Measurements from ENCODE around the gene SLC25A34. TPM values are rescaled to one million over a fixed set of nuclear protein-coding genes. Genes with fewer than 3 reads are reported as not detected.

Gene SLC25A34
- polyA plus RNA-seq, 4 donors, result 3.2 to 51.2 (median 24.8) TPM

- H3K4me1 ChIP-seq (ENCODE audit: control insufficient read depth in 3 of 3, insufficient read depth in 2 of 3, low read depth in 1 of 3, low read length in 2 of 3), result peaks cover 0 to 23% (median 0%) of the 10 kb centered on the region in 3 donors
- H3K36me3 ChIP-seq (ENCODE audit: control insufficient read depth in 3 of 3, insufficient read depth in 2 of 3, low read depth in 1 of 3, low read length in 3 of 3), result peaks cover 0 to 2% (median 0%) of the 10 kb centered on the region in 3 donors
- no peak overlapping the region for H3K4me3 ChIP-seq (ENCODE audit: low read depth in 1 of 3, low read length in 3 of 3)
- no peaks in the 10 kb centered on the region for H3K27me3 ChIP-seq (ENCODE audit: control insufficient read depth in 3 of 3, insufficient read depth in 3 of 3, low read length in 3 of 3)
- no peaks in the 10 kb centered on the region for H3K9me3 ChIP-seq (ENCODE audit: control insufficient read depth in 2 of 2, insufficient read depth in 1 of 2, low read depth in 1 of 2, low read length in 1 of 2)
- H3K27ac ChIP-seq (ENCODE audit: low read depth in 1 of 3, low read length in 2 of 3), result no peak overlapping the region
- WGBS, 3 donors, result 85 to 89% (median 87%) methylated on average over 10 of the region's 10 CpGs
- DNase-seq (no peak), FAIRE-seq (no peak)
Observed at GRCh38 chr1:15748690-15749398, 12.8 kb downstream of the SLC25A34 start.

DNA sequence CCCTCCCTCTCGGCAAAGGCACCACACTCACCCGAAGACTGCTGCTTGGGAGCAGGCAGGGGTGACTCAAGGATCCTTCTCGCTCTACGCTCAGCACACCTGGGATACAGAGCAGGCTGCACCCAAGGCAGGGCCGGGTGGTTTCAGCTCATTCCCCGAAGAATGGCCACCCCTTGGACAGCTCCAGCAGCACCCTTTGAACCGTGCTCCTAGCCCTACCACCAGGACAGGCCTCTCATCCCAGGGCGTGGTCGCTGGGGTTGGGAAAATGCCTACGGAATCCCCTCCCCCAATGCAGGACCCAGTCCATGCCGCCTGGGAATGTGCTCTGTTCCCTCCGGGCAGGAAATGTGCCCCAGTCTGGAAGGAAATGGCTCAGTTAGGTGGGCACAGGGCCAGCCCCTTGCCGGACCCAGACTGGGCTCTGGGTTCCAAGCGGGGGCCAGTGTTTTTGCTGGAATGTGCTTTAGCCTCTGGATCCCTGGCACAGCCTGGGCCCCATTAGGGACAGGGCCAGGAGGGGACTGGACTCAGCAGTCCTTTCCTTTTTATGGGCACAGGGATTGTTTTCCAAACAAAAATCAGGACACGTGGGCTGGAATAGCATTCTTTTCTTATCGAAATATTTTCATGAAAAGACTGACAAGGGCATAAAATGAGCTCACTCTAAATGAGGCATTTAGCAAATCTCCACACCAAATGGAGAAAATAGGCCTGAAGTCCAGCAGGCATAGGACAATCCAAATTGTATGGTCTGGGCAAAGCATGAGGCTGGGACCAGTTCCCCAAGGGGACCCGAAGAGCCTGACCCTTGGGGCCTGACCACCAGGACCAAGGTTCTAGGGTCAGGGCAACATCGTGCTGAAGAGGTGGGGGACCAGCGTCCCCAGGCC, 13.6 kb downstream of the SLC25A34 start:
- H3K27me3 ChIP-seq (ENCODE audit: control insufficient read depth in 3 of 3, insufficient read depth in 3 of 3, low read length in 3 of 3), result no peaks in the 10 kb centered on the region
- H3K36me3 ChIP-seq (ENCODE audit: control insufficient read depth in 3 of 3, insufficient read depth in 2 of 3, low read depth in 1 of 3, low read length in 3 of 3), result peaks cover 0 to 2% (median 0%) of the 10 kb centered on the region in 3 donors
- H3K4me3 ChIP-seq (ENCODE audit: low read depth in 1 of 3, low read length in 3 of 3), result no peak overlapping the region
- DNase-seq, result peak; percentile 43 to 54
- H3K4me1 ChIP-seq (ENCODE audit: control insufficient read depth in 3 of 3, insufficient read depth in 2 of 3, low read depth in 1 of 3, low read length in 2 of 3), result peaks cover 0 to 23% (median 0%) of the 10 kb centered on the region in 3 donors
- no peak for FAIRE-seq
- WGBS, 3 donors, result 47 to 54% (median 53%) methylated on average over 19 of the region's 19 CpGs
- H3K9me3 ChIP-seq (ENCODE audit: control insufficient read depth in 2 of 2, insufficient read depth in 1 of 2, low read depth in 1 of 2, low read length in 1 of 2), result no peaks in the 10 kb centered on the region
- H3K27ac ChIP-seq (ENCODE audit: low read depth in 1 of 3, low read length in 2 of 3), result peak overlapping the region in 1 of 3 donors; percentile 4

GRCh38 chr1:15750924-15751323, 14.9 kb downstream of the SLC25A34 start:
- 87 to 90% (median 90%) methylated on average over 10 to 12 of the region's 12 CpGs for WGBS, 3 donors
- FAIRE-seq, result no peak
- no peak for DNase-seq
- H3K27me3 ChIP-seq (ENCODE audit: control insufficient read depth in 3 of 3, insufficient read depth in 3 of 3, low read length in 3 of 3), result no peaks in the 10 kb centered on the region
- H3K4me1 ChIP-seq (ENCODE audit: control insufficient read depth in 3 of 3, insufficient read depth in 2 of 3, low read depth in 1 of 3, low read length in 2 of 3), result peaks cover 0 to 32% (median 0%) of the 10 kb centered on the region in 3 donors
- peaks cover 0 to 2% (median 0%) of the 10 kb centered on the region in 3 donors for H3K36me3 ChIP-seq (ENCODE audit: control insufficient read depth in 3 of 3, insufficient read depth in 2 of 3, low read depth in 1 of 3, low read length in 3 of 3)
- no peak overlapping the region for H3K27ac ChIP-seq (ENCODE audit: low read depth in 1 of 3, low read length in 2 of 3)
- peaks cover 0 to 3% of the 10 kb centered on the region in 2 donors for H3K9me3 ChIP-seq (ENCODE audit: control insufficient read depth in 2 of 2, insufficient read depth in 1 of 2, low read depth in 1 of 2, low read length in 1 of 2)
- no peak overlapping the region for H3K4me3 ChIP-seq (ENCODE audit: low read depth in 1 of 3, low read length in 3 of 3)

GRCh38 chr1:15751717-15752116, 15.7 kb downstream of the SLC25A34 start:
- Histone ChIP-seq H3K27ac (ENCODE audit: low read depth in 1 of 3, low read length in 2 of 3) (no peak overlapping the region), H3K4me1 (ENCODE audit: control insufficient read depth in 3 of 3, insufficient read depth in 2 of 3, low read depth in 1 of 3, low read length in 2 of 3) (peaks cover 0 to 39% (median 0%) of the 10 kb centered on the region in 3 donors), H3K27me3 (ENCODE audit: control insufficient read depth in 3 of 3, insufficient read depth in 3 of 3, low read length in 3 of 3) (no peaks in the 10 kb centered on the region), H3K36me3 (ENCODE audit: control insufficient read depth in 3 of 3, insufficient read depth in 2 of 3, low read depth in 1 of 3, low read length in 3 of 3) (peaks cover 0 to 4% (median 0%) of the 10 kb centered on the region in 3 donors), H3K4me3 (ENCODE audit: low read depth in 1 of 3, low read length in 3 of 3) (no peak overlapping the region), H3K9me3 (ENCODE audit: control insufficient read depth in 2 of 2, insufficient read depth in 1 of 2, low read depth in 1 of 2, low read length in 1 of 2) (peaks cover 0 to 3% of the 10 kb centered on the region in 2 donors)
- no peak for FAIRE-seq
- DNase-seq, result no peak
- 81 to 92% (median 83%) methylated on average over 7 to 10 of the region's 10 CpGs for WGBS, 3 donors

GRCh38 chr1:15753776-15754175, 17.7 kb downstream of the SLC25A34 start:
- no peak for FAIRE-seq
- Histone ChIP-seq H3K4me3 (ENCODE audit: low read depth in 1 of 3, low read length in 3 of 3) (no peak overlapping the region), H3K36me3 (ENCODE audit: control insufficient read depth in 3 of 3, insufficient read depth in 2 of 3, low read depth in 1 of 3, low read length in 3 of 3) (peaks cover 0 to 2% (median 0%) of the 10 kb centered on the region in 3 donors), H3K9me3 (ENCODE audit: control insufficient read depth in 2 of 2, insufficient read depth in 1 of 2, low read depth in 1 of 2, low read length in 1 of 2) (peaks cover 0 to 3% of the 10 kb centered on the region in 2 donors), H3K27me3 (ENCODE audit: control insufficient read depth in 3 of 3, insufficient read depth in 3 of 3, low read length in 3 of 3) (no peaks in the 10 kb centered on the region), H3K4me1 (ENCODE audit: control insufficient read depth in 3 of 3, insufficient read depth in 2 of 3, low read depth in 1 of 3, low read length in 2 of 3) (peaks cover 0 to 47% (median 0%) of the 10 kb centered on the region in 3 donors), H3K27ac (ENCODE audit: low read depth in 1 of 3, low read length in 2 of 3) (no peak overlapping the region)
- 78 to 90% (median 83%) methylated on average over 9 to 10 of the region's 10 CpGs for WGBS, 3 donors
- no peak for DNase-seq

DNA sequence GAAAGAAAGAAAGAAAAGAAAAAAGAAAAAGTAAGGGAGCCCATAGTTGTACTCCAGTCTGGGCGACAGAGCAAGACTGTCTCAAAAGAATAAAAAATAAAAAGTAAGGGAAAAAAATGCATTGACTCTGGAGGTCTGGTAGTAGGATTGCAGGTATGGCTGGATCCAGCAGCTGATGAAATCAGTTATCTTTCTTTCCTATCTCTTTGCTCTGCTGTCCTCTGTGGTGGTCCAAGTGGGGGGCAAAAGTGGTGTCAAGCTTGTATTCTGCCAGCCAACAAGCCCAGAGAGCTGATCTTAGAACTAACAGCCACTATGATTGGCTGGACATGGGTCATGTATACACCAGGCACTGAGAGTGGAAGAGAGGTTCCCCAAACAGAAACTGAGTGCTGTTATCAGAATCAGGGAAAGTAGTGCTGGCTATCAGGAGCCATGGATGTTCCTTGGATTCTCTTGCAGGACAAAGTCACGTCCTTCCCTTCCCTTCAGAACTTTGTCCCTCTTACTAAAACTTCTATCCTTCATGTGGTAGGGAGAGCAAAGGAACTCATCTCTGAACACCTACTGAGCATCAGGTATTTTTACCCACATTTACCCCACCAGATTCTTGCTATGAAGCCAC, 19.1 kb downstream of the SLC25A34 start:
- peaks cover 0 to 35% (median 0%) of the 10 kb centered on the region in 3 donors for H3K4me1 ChIP-seq (ENCODE audit: control insufficient read depth in 3 of 3, insufficient read depth in 2 of 3, low read depth in 1 of 3, low read length in 2 of 3)
- FAIRE-seq, result no peak
- H3K9me3 ChIP-seq (ENCODE audit: control insufficient read depth in 2 of 2, insufficient read depth in 1 of 2, low read depth in 1 of 2, low read length in 1 of 2), result peaks cover 0 to 3% of the 10 kb centered on the region in 2 donors
- H3K36me3 ChIP-seq (ENCODE audit: control insufficient read depth in 3 of 3, insufficient read depth in 2 of 3, low read depth in 1 of 3, low read length in 3 of 3), result peaks cover 0 to 4% (median 0%) of the 10 kb centered on the region in 3 donors
- no peak overlapping the region for H3K4me3 ChIP-seq (ENCODE audit: low read depth in 1 of 3, low read length in 3 of 3)
- H3K27me3 ChIP-seq (ENCODE audit: control insufficient read depth in 3 of 3, insufficient read depth in 3 of 3, low read length in 3 of 3), result no peaks in the 10 kb centered on the region
- peak overlapping the region; percentile 40 to 85 (median 75) for H3K27ac ChIP-seq (ENCODE audit: low read depth in 1 of 3, low read length in 2 of 3)
- peak; percentile 39 to 58 for DNase-seq
- 57 to 72% (median 72%) methylated on average over 2 of the region's 2 CpGs for WGBS, 3 donors

- H3K27ac ChIP-seq (ENCODE audit: low read depth in 1 of 3, low read length in 2 of 3), result peak overlapping the region in 2 of 3 donors; percentile 75 to 85
- peaks cover 0 to 38% (median 0%) of the 10 kb centered on the region in 3 donors for H3K4me1 ChIP-seq (ENCODE audit: control insufficient read depth in 3 of 3, insufficient read depth in 2 of 3, low read depth in 1 of 3, low read length in 2 of 3)
- DNase-seq (peak; percentile 53 to 63), FAIRE-seq (no peak)
- no peaks in the 10 kb centered on the region for H3K27me3 ChIP-seq (ENCODE audit: control insufficient read depth in 3 of 3, insufficient read depth in 3 of 3, low read length in 3 of 3)
- H3K36me3 ChIP-seq (ENCODE audit: control insufficient read depth in 3 of 3, insufficient read depth in 2 of 3, low read depth in 1 of 3, low read length in 3 of 3), result peaks cover 0 to 8% (median 0%) of the 10 kb centered on the region in 3 donors
- 25 to 59% (median 31%) methylated on average over 4 of the region's 4 CpGs for WGBS, 3 donors
- H3K9me3 ChIP-seq (ENCODE audit: control insufficient read depth in 2 of 2, insufficient read depth in 1 of 2, low read depth in 1 of 2, low read length in 1 of 2), result peaks cover 0 to 3% of the 10 kb centered on the region in 2 donors
- no peak overlapping the region for H3K4me3 ChIP-seq (ENCODE audit: low read depth in 1 of 3, low read length in 3 of 3)
Observed at GRCh38 chr1:15755646-15756040, 19.6 kb downstream of the SLC25A34 start.
